OCI-LY7 (cell line): ENCODE data around the gene GALNT9. TPM values are rescaled to one million over a fixed set of nuclear protein-coding genes. Genes with fewer than 3 reads are reported as not detected.

Experiments
- BruUV-seq: library from RNA; stranded (reverse); fragments of 400-500 nt; replicated peaks from 2 replicates; lab custom pipeline; 2021; lab: Mats Ljungman, UMichigan
- CTCF ChIA-PET: fragments of 300-600 bp; sonication (Branson Sonifier 250); formaldehyde crosslinking; loops from one replicate; lab custom pipeline; 2022; ENCODE audit warnings: antibody characterized with exemption; ENCODE audit not compliant: unreplicated experiment; lab: Charles Lee
- POLR2A ChIA-PET: fragments of 300-600 bp; sonication (Branson Sonifier 250); formaldehyde crosslinking; loops from one replicate; lab custom pipeline; 2022; ENCODE audit warnings: antibody characterized with exemption; lab: Charles Lee
- DNase-seq: peaks from one replicate; pipeline ENCODE4 v3.0.0-alpha.2; 2015; ENCODE audit warnings: low spot score
- H2AFZ ChIP-seq: fragments of 200-600 bp; sonication (generic), shearing (Covaris generic); 2 replicates; pipeline ENCODE4 v1.6.1; 2014; ENCODE audit warnings: mild to moderate bottlenecking, antibody characterized with exemption, low read length, moderate library complexity
- H3K27ac ChIP-seq: fragments of 200-600 bp; sonication (generic); 2 replicates; pipeline ENCODE4 v1.5.1; 2014; ENCODE audit warnings: mixed run types, low read depth, mild to moderate bottlenecking, moderate library complexity, low read length, inconsistent platforms; ENCODE audit not compliant: poor library complexity, severe bottlenecking
- H3K36me3 ChIP-seq: fragments of 200-600 bp; sonication (generic); 2 replicates; pipeline ENCODE4 v1.6.1; 2014; ENCODE audit warnings: mild to moderate bottlenecking, antibody characterized with exemption, low read length, moderate library complexity, mixed read lengths; ENCODE audit not compliant: insufficient read depth
- H3K4me1 ChIP-seq: fragments of 200-600 bp; sonication (generic); 2 replicates; pipeline ENCODE4 v1.5.1; 2014; ENCODE audit warnings: mild to moderate bottlenecking, low read length; ENCODE audit not compliant: insufficient read depth, poor library complexity, severe bottlenecking
- H3K4me2 ChIP-seq: fragments of 200-600 bp; sonication (generic); 2 replicates; pipeline ENCODE4 v1.6.1; 2014; ENCODE audit warnings: mild to moderate bottlenecking, low read length
- H3K4me3 ChIP-seq: fragments of 200-600 bp; sonication (generic); 2 replicates; pipeline ENCODE4 v1.5.1; 2014; ENCODE audit warnings: mild to moderate bottlenecking, low read depth, low read length; ENCODE audit not compliant: poor library complexity, severe bottlenecking
- H3K79me2 ChIP-seq: fragments of 200-600 bp; sonication (generic); 2 replicates; pipeline ENCODE4 v1.6.1; 2016; ENCODE audit warnings: low read depth, mild to moderate bottlenecking, low read length, moderate library complexity, mixed read lengths; ENCODE audit not compliant: insufficient read depth
- H3K9me2 ChIP-seq: fragments of 200-600 bp; sonication (generic); 2 replicates; pipeline ENCODE4 v1.6.1; 2016; ENCODE audit warnings: mild to moderate bottlenecking, low read length, mixed read lengths; ENCODE audit not compliant: insufficient read depth
- H3K9me3 ChIP-seq: fragments of 200-600 bp; sonication (generic); 2 replicates; pipeline ENCODE4 v1.6.1; 2014; ENCODE audit warnings: mild to moderate bottlenecking, mixed run types, low read length, mixed read lengths
- H4K20me1 ChIP-seq: fragments of 200-600 bp; sonication (generic); 2 replicates; pipeline ENCODE4 v1.6.1; 2014; ENCODE audit warnings: mild to moderate bottlenecking, antibody characterized with exemption, low read length, moderate library complexity, mixed read lengths; ENCODE audit not compliant: insufficient read depth
- EZH2phosphoT487 ChIP-seq: fragments of 200-600 bp; sonication (generic); IDR thresholded peaks from 2 replicates; pipeline ENCODE4 v1.6.1; 2018; ENCODE audit warnings: low read depth, borderline replicate concordance, mild to moderate bottlenecking, mixed run types, antibody characterized with exemption, low read length, moderate library complexity, mixed read lengths
- intact Hi-C: fragments of 100-400 bp; cut with micrococcal nuclease; formaldehyde crosslinking; loops from one replicate; pipeline ENCODE4 v1.10.0; 2022; ENCODE audit not compliant: unreplicated experiment
- total RNA-seq, 2 experiments: library from RNA; depleted of rRNA in 1 of 2; stranded (reverse); fragments of >200 nt in 1 of 2; shearing (Covaris generic) in 1 of 2; gene quantifications; 2 replicates each; pipeline ENCODE4 v1.2.3, GENCODE V29; 2014 to 2022
- TF ChIP-seq, protein P1 (sequence below): fragments of 200-600 bp; sonication (generic); conservative IDR thresholded peaks from 2 replicates; pipeline ENCODE4 v1.5.1; 2014; ENCODE audit warnings: mild to moderate bottlenecking, antibody characterized with exemption, low read length, moderate library complexity, mixed read lengths

Gene GALNT9
- total RNA-seq, 2 experiments from 2014 or later, result 0.28 TPM; not detected in 1

DNA sequence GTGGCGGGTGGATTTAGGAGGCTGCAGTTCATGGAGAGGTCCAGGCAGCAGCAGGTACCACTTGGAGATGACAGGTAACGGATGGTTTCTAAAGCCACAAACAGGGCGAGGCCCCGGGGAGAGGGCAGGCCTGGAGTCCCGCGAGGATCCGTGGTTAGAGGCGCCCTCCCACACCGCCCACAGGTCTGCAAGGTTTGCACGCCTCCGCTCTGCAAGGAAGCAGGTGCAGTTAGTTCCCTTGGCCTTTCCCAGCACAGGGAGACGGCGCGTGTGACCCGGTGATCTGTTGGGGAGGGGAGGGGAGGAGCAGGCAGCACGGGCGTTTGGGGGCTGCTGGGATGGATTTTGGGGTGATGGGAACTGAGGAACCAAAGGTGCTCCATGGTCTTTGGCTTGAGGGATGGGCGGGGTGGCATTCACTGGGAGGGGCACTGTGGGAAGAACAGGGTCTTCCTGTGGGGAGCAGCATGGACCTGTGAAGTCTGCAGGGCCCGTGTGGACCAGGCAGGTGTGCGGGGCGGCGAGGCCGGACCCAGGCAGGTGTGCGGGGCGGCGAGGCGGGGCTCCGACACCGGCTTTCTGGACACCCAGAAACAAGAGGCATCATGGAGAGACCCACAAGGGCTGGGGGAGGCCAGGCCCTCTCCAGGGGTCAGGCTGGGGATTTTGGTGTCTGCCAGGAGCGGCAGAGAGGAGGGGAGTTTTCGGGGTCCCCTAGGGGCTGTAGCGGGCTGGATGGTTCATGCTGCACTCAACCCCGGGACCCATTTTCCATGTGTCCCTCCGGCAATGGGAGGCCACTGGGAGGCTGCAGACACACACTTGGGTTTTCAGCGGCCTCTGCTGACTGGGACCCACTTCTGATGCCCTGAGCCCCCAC lies 156.0 kb downstream of the GALNT9 start:
- no peak for TF ChIP-seq EZH2phosphoT487
- TF ChIP-seq, protein P1, sequence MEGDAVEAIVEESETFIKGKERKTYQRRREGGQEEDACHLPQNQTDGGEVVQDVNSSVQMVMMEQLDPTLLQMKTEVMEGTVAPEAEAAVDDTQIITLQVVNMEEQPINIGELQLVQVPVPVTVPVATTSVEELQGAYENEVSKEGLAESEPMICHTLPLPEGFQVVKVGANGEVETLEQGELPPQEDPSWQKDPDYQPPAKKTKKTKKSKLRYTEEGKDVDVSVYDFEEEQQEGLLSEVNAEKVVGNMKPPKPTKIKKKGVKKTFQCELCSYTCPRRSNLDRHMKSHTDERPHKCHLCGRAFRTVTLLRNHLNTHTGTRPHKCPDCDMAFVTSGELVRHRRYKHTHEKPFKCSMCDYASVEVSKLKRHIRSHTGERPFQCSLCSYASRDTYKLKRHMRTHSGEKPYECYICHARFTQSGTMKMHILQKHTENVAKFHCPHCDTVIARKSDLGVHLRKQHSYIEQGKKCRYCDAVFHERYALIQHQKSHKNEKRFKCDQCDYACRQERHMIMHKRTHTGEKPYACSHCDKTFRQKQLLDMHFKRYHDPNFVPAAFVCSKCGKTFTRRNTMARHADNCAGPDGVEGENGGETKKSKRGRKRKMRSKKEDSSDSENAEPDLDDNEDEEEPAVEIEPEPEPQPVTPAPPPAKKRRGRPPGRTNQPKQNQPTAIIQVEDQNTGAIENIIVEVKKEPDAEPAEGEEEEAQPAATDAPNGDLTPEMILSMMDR, result no peak
- Histone ChIP-seq H3K9me2 (no peaks in the 10 kb centered on the region), H3K79me2 (no peaks in the 10 kb centered on the region), H3K4me3 (no peak overlapping the region), H4K20me1 (no peaks in the 10 kb centered on the region), H3K4me1 (peaks cover 12% of the 10 kb centered on the region), H3K9me3 (no peaks in the 10 kb centered on the region), H2AFZ (no peak overlapping the region), H3K4me2 (no peak overlapping the region), H3K36me3 (no peaks in the 10 kb centered on the region), H3K27ac (no peak overlapping the region)
- ChIA-PET POLR2A (no interaction called here), CTCF (no interaction called here)
- no peak for DNase-seq
- intact Hi-C loops, result no loop called here
- no TSS peak for BruUV-seq

DNA sequence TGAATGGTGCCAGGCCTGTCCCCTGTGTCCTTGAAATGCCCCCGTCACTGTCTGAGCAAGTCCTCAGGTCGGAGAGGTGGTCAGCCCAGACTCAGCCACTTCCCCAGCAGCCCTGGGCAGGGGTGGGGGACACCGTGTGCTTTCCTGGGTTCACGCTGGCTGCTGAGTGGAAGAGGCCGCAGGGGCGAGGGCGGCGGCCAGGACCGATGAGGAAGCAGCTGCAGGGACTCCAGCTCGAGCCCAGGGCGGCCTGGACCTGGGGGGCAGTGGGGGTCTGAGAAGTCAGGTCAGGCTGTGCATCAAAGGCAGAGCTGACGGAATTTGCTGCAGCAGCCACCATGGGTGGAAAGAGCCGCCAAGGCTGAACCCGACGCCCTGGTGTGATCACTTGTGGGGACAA lies 156.8 kb downstream of the GALNT9 start:
- Histone ChIP-seq H4K20me1 (no peaks in the 10 kb centered on the region), H3K27ac (no peak overlapping the region), H3K9me2 (no peaks in the 10 kb centered on the region), H3K4me3 (no peak overlapping the region), H2AFZ (no peak overlapping the region), H3K79me2 (no peaks in the 10 kb centered on the region), H3K36me3 (no peaks in the 10 kb centered on the region), H3K4me1 (peaks cover 6% of the 10 kb centered on the region), H3K9me3 (no peaks in the 10 kb centered on the region), H3K4me2 (no peak overlapping the region)
- BruUV-seq, result no TSS peak
- no peak for DNase-seq
- ChIA-PET POLR2A (no interaction called here), CTCF (no interaction called here)
- TF ChIP-seq, protein P1, result no peak
- no peak for TF ChIP-seq EZH2phosphoT487
- intact Hi-C loops, result no loop called here

DNA sequence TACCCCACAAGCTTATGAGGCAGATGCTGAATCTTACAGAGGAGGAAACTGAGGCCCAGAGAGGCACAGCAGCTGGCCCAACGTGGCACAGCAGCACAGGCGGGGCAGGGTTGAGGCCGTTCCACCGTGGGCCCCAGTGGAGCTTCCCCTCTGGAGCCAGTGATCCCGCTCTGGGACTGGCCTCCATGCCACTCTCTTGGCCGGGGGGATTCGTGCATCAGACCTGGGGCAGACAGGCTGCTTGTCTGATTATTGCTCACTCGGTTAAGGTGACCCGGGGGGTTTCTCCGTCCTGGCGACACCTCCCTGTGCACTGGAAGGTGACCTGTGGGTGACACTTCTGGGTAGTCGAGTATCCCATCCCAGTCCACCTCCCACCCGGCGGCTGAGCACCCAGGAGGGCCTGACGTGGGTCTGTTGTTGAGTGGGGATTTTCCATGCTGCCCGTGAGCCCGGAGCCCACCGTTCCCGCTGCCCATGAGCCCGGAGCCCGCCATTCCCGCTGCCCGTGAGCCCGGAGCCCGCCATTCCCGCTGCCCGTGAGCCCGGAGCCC lies 157.3 kb downstream of the GALNT9 start:
- no peak for TF ChIP-seq EZH2phosphoT487
- TF ChIP-seq, protein P1, result no peak
- BruUV-seq, result no TSS peak
- no peak overlapping the region for H2AFZ ChIP-seq
- no peak overlapping the region for H3K4me3 ChIP-seq
- H3K27ac ChIP-seq, result no peak overlapping the region
- no peak overlapping the region for H3K4me2 ChIP-seq
- POLR2A ChIA-PET, result no interaction called here
- no peak for DNase-seq
- H3K9me2 ChIP-seq, result no peaks in the 10 kb centered on the region
- no peaks in the 10 kb centered on the region for H3K36me3 ChIP-seq
- CTCF ChIA-PET, result no interaction called here
- intact Hi-C loops, result no loop called here
- H4K20me1 ChIP-seq, result no peaks in the 10 kb centered on the region
- no peaks in the 10 kb centered on the region for H3K79me2 ChIP-seq
- peaks cover 6% of the 10 kb centered on the region for H3K4me1 ChIP-seq
- no peaks in the 10 kb centered on the region for H3K9me3 ChIP-seq
